Peyer's patch (tissue), 4 donors: ENCODE results near the gene VAV3. TPM values are rescaled to one million over a fixed set of nuclear protein-coding genes. Genes with fewer than 3 reads are reported as not detected.
"Not testable (repeated sequence)": the region's sequence is repeated elsewhere in the genome, so short reads cannot be mapped to it uniquely, and the experiment has no call there.

Experiments used
- DNase-seq, 3 donors: peaks; one replicate each; pipeline ENCODE4 v3.0.0-alpha.2; 2017 to 2019
- H3K27ac ChIP-seq, 4 donors: fragments of 200-600 bp; sonication (generic); one replicate each; pipeline ENCODE4 v1.5.1; 2016 to 2019
- H3K27me3 ChIP-seq, 2 donors: fragments of 200-600 bp; sonication (generic); one replicate each; pipeline ENCODE4 v1.5.1; 2019
- H3K36me3 ChIP-seq, 3 donors: fragments of 200-600 bp; sonication (generic); one replicate each; pipeline ENCODE4 v1.5.1; 2016 to 2019
- H3K4me1 ChIP-seq, 4 donors: fragments of 200-600 bp; sonication (generic); one replicate each; pipeline ENCODE4 v1.5.1; 2016 to 2019
- H3K4me3 ChIP-seq, 4 donors: fragments of 200-600 bp; sonication (generic); 1 replicate in 3 of 4; 2 replicates in 1 of 4; pipeline ENCODE4 v1.5.1; 2016 to 2019; ENCODE audit warnings: mild to moderate bottlenecking in 1 of 4
- H3K9me3 ChIP-seq, 4 donors: fragments of 200-600 bp; sonication (generic); one replicate each; pipeline ENCODE4 v1.5.1; 2016 to 2019; ENCODE audit warnings: mild to moderate bottlenecking in 1 of 4
- POLR2A ChIP-seq, 2 donors: fragments of 450-650 bp; IDR thresholded peaks; one replicate each; pipeline ENCODE4 v1.5.1; 2017; ENCODE audit warnings: antibody characterized with exemption in 2 of 2, mild to moderate bottlenecking in 2 of 2, moderate library complexity in 2 of 2
- total RNA-seq, 4 donors: library from RNA; depleted of rRNA; stranded (reverse); fragments of >200 nt; gene quantifications; one replicate each; pipeline ENCODE4 v1.1.0, GENCODE V29; 2016
- TF ChIP-seq, protein P1 (sequence below), 6 experiments: fragments of 450-650 bp in 4 of 6; fragments of 200-600 bp in 2 of 6; sonication (generic) in 1 of 6; IDR thresholded peaks; one replicate each; pipeline ENCODE4 v1.5.1; 2017 to 2019; ENCODE audit warnings: antibody characterized with exemption in 6 of 6, mild to moderate bottlenecking in 3 of 6, moderate library complexity in 1 of 6

VAV3 gene
- total RNA-seq, 4 donors from 2014 or later: 32.1 to 60.9 (median 41.5) TPM

DNA sequence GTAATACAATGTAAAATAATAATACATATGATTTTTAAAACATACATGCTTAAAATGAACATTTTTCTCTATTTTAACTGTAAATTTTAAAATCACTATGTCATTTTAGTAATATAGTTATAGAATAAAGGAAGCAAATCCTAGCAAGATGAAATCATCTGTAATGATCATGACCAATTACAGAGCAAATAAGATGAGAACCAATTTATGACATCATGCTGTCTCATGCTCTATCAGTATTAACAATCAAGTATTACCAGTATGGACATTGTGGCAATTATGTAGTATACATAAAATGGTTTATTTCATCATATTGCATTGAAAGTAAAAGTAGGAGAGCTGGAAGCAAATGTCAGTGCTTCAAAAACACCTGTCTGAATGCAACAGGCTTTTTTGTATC is 255.0 kb downstream of the VAV3 start:
- H3K36me3 ChIP-seq: no peaks in the 10 kb centered on the region
- no peaks in the 10 kb centered on the region for H3K4me1 ChIP-seq
- no peak overlapping the region for H3K4me3 ChIP-seq
- H3K27me3 ChIP-seq: no peaks in the 10 kb centered on the region
- no peak overlapping the region for H3K27ac ChIP-seq
- no peaks in the 10 kb centered on the region for H3K9me3 ChIP-seq
- TF ChIP-seq, protein P1, sequence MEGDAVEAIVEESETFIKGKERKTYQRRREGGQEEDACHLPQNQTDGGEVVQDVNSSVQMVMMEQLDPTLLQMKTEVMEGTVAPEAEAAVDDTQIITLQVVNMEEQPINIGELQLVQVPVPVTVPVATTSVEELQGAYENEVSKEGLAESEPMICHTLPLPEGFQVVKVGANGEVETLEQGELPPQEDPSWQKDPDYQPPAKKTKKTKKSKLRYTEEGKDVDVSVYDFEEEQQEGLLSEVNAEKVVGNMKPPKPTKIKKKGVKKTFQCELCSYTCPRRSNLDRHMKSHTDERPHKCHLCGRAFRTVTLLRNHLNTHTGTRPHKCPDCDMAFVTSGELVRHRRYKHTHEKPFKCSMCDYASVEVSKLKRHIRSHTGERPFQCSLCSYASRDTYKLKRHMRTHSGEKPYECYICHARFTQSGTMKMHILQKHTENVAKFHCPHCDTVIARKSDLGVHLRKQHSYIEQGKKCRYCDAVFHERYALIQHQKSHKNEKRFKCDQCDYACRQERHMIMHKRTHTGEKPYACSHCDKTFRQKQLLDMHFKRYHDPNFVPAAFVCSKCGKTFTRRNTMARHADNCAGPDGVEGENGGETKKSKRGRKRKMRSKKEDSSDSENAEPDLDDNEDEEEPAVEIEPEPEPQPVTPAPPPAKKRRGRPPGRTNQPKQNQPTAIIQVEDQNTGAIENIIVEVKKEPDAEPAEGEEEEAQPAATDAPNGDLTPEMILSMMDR (IDR thresholded peaks at IDR 0.05): no peak
- TF ChIP-seq POLR2A (IDR thresholded peaks at IDR 0.05): no peak
- no peak for DNase-seq

DNA sequence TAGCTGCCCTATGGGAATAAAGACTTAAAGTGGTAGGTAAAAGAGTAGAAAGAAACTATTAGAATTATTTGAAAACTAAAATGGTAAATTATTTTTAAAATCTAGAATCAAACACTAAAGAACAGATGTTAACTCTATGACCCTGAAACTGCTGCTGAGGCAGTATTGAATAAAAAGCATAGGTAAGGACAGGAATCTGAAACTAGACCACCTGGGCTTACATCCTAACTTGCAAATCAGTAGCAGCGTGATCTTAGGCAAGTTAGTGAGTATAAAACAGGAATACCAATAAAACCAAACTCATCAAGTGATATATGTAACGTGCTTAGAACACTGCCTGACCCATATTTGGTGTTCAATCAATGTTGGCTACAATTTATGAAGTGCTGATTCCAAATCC is 257.9 kb downstream of the VAV3 start:
- Histone ChIP-seq H3K4me1 (no peaks in the 10 kb centered on the region), H3K4me3 (no peak overlapping the region), H3K36me3 (no peaks in the 10 kb centered on the region), H3K9me3 (no peaks in the 10 kb centered on the region), H3K27me3 (no peaks in the 10 kb centered on the region), H3K27ac (no peak overlapping the region)
- TF ChIP-seq POLR2A (IDR thresholded peaks at IDR 0.05): no peak
- TF ChIP-seq, protein P1 (IDR thresholded peaks at IDR 0.05): no peak
- no peak for DNase-seq

DNA sequence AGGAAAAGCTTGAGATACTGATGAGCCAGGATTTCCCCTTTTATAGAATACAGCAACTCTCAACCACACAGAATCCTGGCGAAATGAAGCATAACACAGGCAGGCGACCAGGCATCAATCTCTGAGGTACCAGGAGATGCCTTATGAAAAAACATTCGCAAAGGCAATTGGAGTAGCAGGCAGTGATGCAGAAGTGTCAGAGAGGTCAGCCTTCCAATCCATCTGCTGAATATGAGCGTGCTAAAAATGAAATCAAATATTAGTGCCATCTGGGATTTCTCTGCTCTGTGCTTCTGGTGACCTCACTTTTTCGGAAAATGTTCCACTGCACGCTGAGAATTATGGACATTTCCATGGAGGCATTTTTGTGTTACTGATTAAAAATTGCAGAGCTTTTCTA is 258.8 kb downstream of the VAV3 start:
- Histone ChIP-seq H3K36me3 (no peaks in the 10 kb centered on the region), H3K27me3 (no peaks in the 10 kb centered on the region), H3K27ac (no peak overlapping the region), H3K9me3 (no peaks in the 10 kb centered on the region), H3K4me1 (no peaks in the 10 kb centered on the region), H3K4me3 (no peak overlapping the region)
- no peak for DNase-seq
- no peak for TF ChIP-seq POLR2A (IDR thresholded peaks at IDR 0.05)
- TF ChIP-seq, protein P1 (IDR thresholded peaks at IDR 0.05): no peak

DNA sequence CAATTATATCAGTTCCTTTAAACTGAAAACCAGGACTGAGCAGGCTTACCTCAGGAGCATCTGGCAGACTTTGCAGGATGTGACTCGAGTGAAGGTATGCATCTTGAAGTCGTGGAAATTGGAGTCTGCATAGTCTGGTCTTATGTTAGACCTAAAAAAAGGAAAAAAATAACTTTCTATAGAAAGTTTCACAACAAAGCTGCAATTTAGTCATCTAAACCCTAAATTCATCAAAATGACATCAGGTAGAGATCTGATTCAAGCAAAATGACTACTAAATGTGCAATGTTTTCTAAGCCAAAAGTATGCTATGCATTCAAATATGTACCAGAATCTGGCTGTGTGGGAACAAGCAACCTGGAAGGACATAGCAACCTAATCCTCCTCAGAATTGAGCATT is 260.1 kb downstream of the VAV3 start:
- no peak for DNase-seq
- no peak overlapping the region for H3K4me3 ChIP-seq
- TF ChIP-seq, protein P1 (IDR thresholded peaks at IDR 0.05): no peak
- TF ChIP-seq POLR2A (IDR thresholded peaks at IDR 0.05): no peak
- H3K4me1 ChIP-seq: no peaks in the 10 kb centered on the region
- H3K9me3 ChIP-seq: no peaks in the 10 kb centered on the region
- H3K27ac ChIP-seq: no peak overlapping the region
- no peaks in the 10 kb centered on the region for H3K36me3 ChIP-seq
- H3K27me3 ChIP-seq: no peaks in the 10 kb centered on the region

DNA sequence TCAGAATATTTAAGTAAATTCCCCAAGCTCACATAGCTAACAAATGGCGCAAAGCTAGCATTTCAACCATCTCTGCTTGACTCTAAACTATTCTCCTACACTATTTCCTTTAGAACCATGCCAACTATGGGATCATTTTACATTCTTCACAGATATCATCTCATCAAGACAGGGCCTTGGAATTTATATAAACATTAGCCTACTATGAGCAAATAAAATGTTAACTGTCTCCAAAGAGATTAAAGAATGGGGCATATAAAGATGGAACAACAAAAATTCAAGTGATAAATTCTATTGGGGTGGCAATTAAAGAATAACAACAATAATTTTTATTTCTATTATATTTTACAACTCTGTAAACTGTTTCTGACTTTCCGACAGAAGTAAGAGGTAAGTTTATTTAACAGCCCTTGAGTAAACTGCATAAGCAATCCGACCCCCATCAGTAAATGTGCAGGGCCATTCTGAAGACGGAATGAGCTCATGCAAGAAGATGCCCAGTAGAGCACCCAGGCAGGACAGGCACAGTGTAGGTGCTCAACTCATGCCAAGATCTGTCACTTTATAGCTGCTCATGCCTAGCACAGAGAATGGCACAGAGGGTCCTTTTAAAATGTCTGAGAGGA is 261.9 kb downstream of the VAV3 start:
- no peak for DNase-seq
- no peaks in the 10 kb centered on the region for H3K4me1 ChIP-seq
- no peak overlapping the region for H3K4me3 ChIP-seq
- no peaks in the 10 kb centered on the region for H3K9me3 ChIP-seq
- H3K27me3 ChIP-seq: no peaks in the 10 kb centered on the region
- TF ChIP-seq, protein P1 (IDR thresholded peaks at IDR 0.05): no peak
- TF ChIP-seq POLR2A (IDR thresholded peaks at IDR 0.05): no peak
- H3K27ac ChIP-seq: no peak overlapping the region
- no peaks in the 10 kb centered on the region for H3K36me3 ChIP-seq

DNA sequence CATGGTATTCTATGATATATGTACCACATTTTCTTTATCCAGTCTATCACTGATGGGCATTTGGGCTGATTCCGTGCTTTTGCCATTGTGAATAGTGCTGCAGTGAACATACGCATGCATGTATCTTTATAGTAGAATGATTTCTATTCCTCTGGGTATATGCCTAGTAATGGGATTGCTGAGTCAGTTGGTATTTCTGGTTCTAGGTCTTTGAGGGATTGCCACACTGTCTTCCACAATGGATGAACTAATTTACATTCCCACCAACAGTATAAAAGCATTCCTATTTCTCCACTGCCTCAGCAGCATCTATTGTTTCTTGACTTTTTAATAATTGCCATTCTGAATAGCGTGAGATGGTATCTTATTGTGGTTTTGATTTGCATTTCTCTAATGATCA is 264.3 kb downstream of the VAV3 start:
- H3K36me3 ChIP-seq, DNase-seq, H3K9me3 ChIP-seq, H3K4me1 ChIP-seq, H3K27me3 ChIP-seq, H3K4me3 ChIP-seq, H3K27ac ChIP-seq: not testable (repeated sequence)
